Ovary (tissue), 3 donors: ENCODE results near the gene ETFB.

Experiments
- CTCF ChIP-seq, 3 donors: fragments of 450-650 bp in 2 of 3; fragments of 200-600 bp in 1 of 3; IDR thresholded peaks; one replicate each; pipeline versions ENCODE4 v1.5.1 to v1.8.0; 2016 to 2022; ENCODE audit warnings: antibody characterized with exemption in 3 of 3, mild to moderate bottlenecking in 1 of 3
- EP300 ChIP-seq: sonication (generic); formaldehyde crosslinking; IDR thresholded peaks from one replicate; pipeline ENCODE4 v1.6.1; 2017; ENCODE audit warnings: antibody characterized with exemption
- POLR2A ChIP-seq: fragments of 450-650 bp; IDR thresholded peaks from one replicate; pipeline ENCODE4 v1.6.1; 2017; ENCODE audit warnings: antibody characterized with exemption, mild to moderate bottlenecking, moderate library complexity
- donor health status: DM: no; HTN: no; CAD: no.

GRCh38 chr19:51331193-51331592 lies 35.0 kb downstream of the ETFB start:
- TF ChIP-seq CTCF (IDR thresholded peaks at IDR 0.05) (no peak), POLR2A (no peak), EP300 (no peak)
